GM23338 (cell line): ENCODE measurements around the gene STAMBPL1. TPM values are rescaled to one million over a fixed set of nuclear protein-coding genes. Genes with fewer than 3 reads are reported as not detected.

Experiments used
- ATAC-seq: fragments of 200-7000 bp; cut with Tn5 transposase; 3 replicates; pipeline ENCODE4 v1.9.1; 2020
- DNase-seq: peaks from one replicate; pipeline ENCODE4 v3.0.0-alpha.2; 2015; ENCODE audit warnings: low spot score
- H2AFZ ChIP-seq: fragments of 200-600 bp; sonication (generic); 2 replicates; pipeline ENCODE4 v1.8.0; 2016; ENCODE audit warnings: antibody characterized with exemption, mild to moderate bottlenecking, moderate library complexity
- H3F3A ChIP-seq: fragments of 200-600 bp; sonication (generic); replicated peaks from 2 replicates; pipeline ENCODE4 v1.8.0; 2017; ENCODE audit warnings: antibody characterized with exemption, mixed run types, low read depth
- H3K27ac ChIP-seq: fragments of 200-600 bp; sonication (generic); 2 replicates; pipeline ENCODE4 v1.6.1; 2016; ENCODE audit warnings: low read depth
- H3K27me3 ChIP-seq: fragments of 200-600 bp; sonication (generic); 2 replicates; pipeline ENCODE4 v1.8.0; 2016; ENCODE audit warnings: mild to moderate bottlenecking, mixed run types, moderate library complexity; ENCODE audit not compliant: insufficient read depth
- H3K36me3 ChIP-seq: fragments of 200-600 bp; sonication (generic); 2 replicates; pipeline ENCODE4 v1.8.0; 2016; ENCODE audit warnings: mild to moderate bottlenecking; ENCODE audit not compliant: insufficient read depth
- H3K4me1 ChIP-seq: fragments of 200-600 bp; sonication (generic); 2 replicates; pipeline ENCODE4 v1.8.0; 2016; ENCODE audit warnings: mild to moderate bottlenecking, moderate library complexity; ENCODE audit not compliant: insufficient read depth
- H3K4me2 ChIP-seq: fragments of 200-600 bp; sonication (generic); 2 replicates; pipeline ENCODE4 v1.7.1; 2017; ENCODE audit warnings: mixed run types
- H3K4me3 ChIP-seq: fragments of 200-600 bp; sonication (generic); 2 replicates; pipeline ENCODE4 v1.6.1; 2016; ENCODE audit warnings: mixed run types
- H3K79me2 ChIP-seq: fragments of 200-600 bp; sonication (generic); replicated peaks from 2 replicates; pipeline ENCODE4 v1.8.0; 2017; ENCODE audit warnings: mild to moderate bottlenecking; ENCODE audit not compliant: insufficient read depth
- H3K9me2 ChIP-seq: fragments of 200-600 bp; sonication (generic); 2 replicates; pipeline ENCODE4 v1.8.0; 2017; ENCODE audit not compliant: insufficient read depth
- H4K20me1 ChIP-seq: fragments of 200-600 bp; sonication (generic); replicated peaks from 2 replicates; pipeline ENCODE4 v1.8.0; 2017; ENCODE audit warnings: mild to moderate bottlenecking; ENCODE audit not compliant: insufficient read depth
- H3K27ac Mint-ChIP-seq: 2 replicates; pipeline ENCODE4 v1.8.0; 2020; ENCODE audit warnings: inconsistent platforms, mild to moderate bottlenecking, moderate library complexity, mixed read lengths
- H3K27me3 Mint-ChIP-seq: 3 replicates; pipeline ENCODE4 v1.8.0; 2022; ENCODE audit warnings: low read depth, mild to moderate bottlenecking, moderate library complexity, mixed read lengths, inconsistent platforms; ENCODE audit not compliant: insufficient read depth, poor library complexity
- H3K36me3 Mint-ChIP-seq: 3 replicates; pipeline ENCODE4 v1.8.0; 2021; ENCODE audit warnings: low read depth, mild to moderate bottlenecking, inconsistent platforms, moderate library complexity, mixed read lengths
- H3K4me1 Mint-ChIP-seq: 3 replicates; pipeline ENCODE4 v1.8.0; 2020; ENCODE audit warnings: mild to moderate bottlenecking, inconsistent platforms, mixed read lengths
- H3K4me3 Mint-ChIP-seq: 3 replicates; pipeline ENCODE4 v1.8.0; 2021; ENCODE audit warnings: moderate library complexity, mild to moderate bottlenecking, inconsistent platforms, mixed read lengths
- H3K9me3 Mint-ChIP-seq: 3 replicates; pipeline ENCODE4 v1.8.0; 2020; ENCODE audit warnings: moderate library complexity, mild to moderate bottlenecking, inconsistent platforms, mixed read lengths
- CREB1 ChIP-seq: fragments of 250-450 bp; sonication (Bioruptor Pico); IDR thresholded peaks from 2 replicates; pipeline ENCODE4 v1.5.0; 2020; ENCODE audit warnings: low read depth, mild to moderate bottlenecking, moderate library complexity
- EZH2 ChIP-seq: fragments of 200-600 bp; sonication (generic); IDR thresholded peaks from one replicate; pipeline ENCODE4 v1.8.0; 2017; ENCODE audit warnings: antibody characterized with exemption, mild to moderate bottlenecking, low read depth; ENCODE audit not compliant: unreplicated experiment
- NANOG ChIP-seq: IDR thresholded peaks from 2 replicates; pipeline ENCODE4 v1.6.1; 2016; ENCODE audit warnings: antibody characterized with exemption, borderline replicate concordance
- POLR2AphosphoS5 ChIP-seq: IDR thresholded peaks from 2 replicates; pipeline ENCODE4 v1.6.1; 2016; ENCODE audit warnings: antibody characterized with exemption, low read depth
- ZNF114 ChIP-seq: fragments of 250-450 bp; sonication (Bioruptor Pico); IDR thresholded peaks from 2 replicates; pipeline ENCODE4 v1.5.0; 2020; ENCODE audit warnings: mild to moderate bottlenecking, moderate library complexity
- ZNF331 ChIP-seq: fragments of 250-450 bp; sonication (Bioruptor Pico); IDR thresholded peaks from 2 replicates; pipeline ENCODE4 v1.5.0; 2020; ENCODE audit warnings: low read depth, mild to moderate bottlenecking, moderate library complexity
- polyA plus RNA-seq: library from polyadenylated mRNA; unstranded; fragments of >200 nt; fragmentation: Nextera tagmentation; extraction: Ambion mirVana; gene quantifications from 2 replicates; pipeline ENCODE4 v1.2.1, GENCODE V29; 2016
- total RNA-seq: library from RNA; depleted of rRNA; stranded (reverse); fragments of >200 nt; shearing (Covaris generic); gene quantifications from 2 replicates; pipeline ENCODE4 v1.2.3, GENCODE V29; 2014
- TF ChIP-seq, protein P1 (sequence below): IDR thresholded peaks from 2 replicates; pipeline ENCODE4 v1.6.1; 2016; ENCODE audit warnings: antibody characterized with exemption
- TF ChIP-seq, protein P2 (sequence below): IDR thresholded peaks from one replicate; pipeline ENCODE4 v1.6.1; 2018; ENCODE audit warnings: antibody characterized with exemption; ENCODE audit not compliant: unreplicated experiment
- TF ChIP-seq, protein P3 (sequence below), 2 experiments: fragments of 200-600 bp in 1 of 2; sonication (generic) in 1 of 2; conservative IDR thresholded peaks; 2 replicates each; pipeline versions ENCODE4 v1.5.1 to v1.6.1; 2016 to 2017; ENCODE audit warnings: antibody characterized with exemption in 2 of 2, low read depth in 2 of 2, mild to moderate bottlenecking in 2 of 2, moderate library complexity in 1 of 2
- TF ChIP-seq, protein P4 (sequence below): fragments of 250-450 bp; sonication (Bioruptor Pico); IDR thresholded peaks from 2 replicates; pipeline ENCODE4 v1.5.0; 2020; ENCODE audit warnings: mild to moderate bottlenecking, moderate library complexity

STAMBPL1 gene
- total and polyA plus RNA-seq, 2 experiments from 2014 or later, result 2.5 to 11.5 TPM

DNA sequence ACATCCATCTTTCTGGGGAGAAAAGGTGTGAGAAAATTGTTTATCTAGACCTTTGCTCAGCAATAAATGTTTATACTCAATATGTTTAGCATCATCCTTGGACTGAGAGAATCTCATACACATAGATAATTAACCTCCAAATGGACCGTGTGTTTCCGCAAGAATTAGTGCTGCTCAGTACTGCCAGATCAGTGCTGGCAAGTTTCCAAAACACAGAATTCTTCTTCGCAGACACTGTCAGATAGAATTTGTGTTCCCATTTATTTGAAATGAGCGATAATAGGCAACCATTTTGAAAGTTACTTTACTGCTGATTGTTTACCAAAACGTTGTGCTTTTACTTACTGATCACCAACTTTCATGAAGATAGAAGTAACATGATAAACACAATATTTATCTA is 33.7 kb downstream of the STAMBPL1 start:
- H3K27me3 Mint-ChIP-seq, result no peaks in the 10 kb centered on the region

More for the DNA sequence above, 33.7 kb downstream of the STAMBPL1 start:
- ATAC-seq, result no peak
- no peaks in the 10 kb centered on the region for H3K9me2 ChIP-seq
- H3K4me2 ChIP-seq, result no peak overlapping the region
- Mint-ChIP-seq H3K27ac (no peak overlapping the region), H3K4me1 (no peaks in the 10 kb centered on the region), H3K9me3 (no peaks in the 10 kb centered on the region), H3K4me3 (no peak overlapping the region), H3K36me3 (no peaks in the 10 kb centered on the region)
- no peaks in the 10 kb centered on the region for H4K20me1 ChIP-seq
- no peaks in the 10 kb centered on the region for H3F3A ChIP-seq
- no peak overlapping the region for H3K27ac ChIP-seq
- no peak overlapping the region for H2AFZ ChIP-seq
- no peaks in the 10 kb centered on the region for H3K79me2 ChIP-seq
- no peak for DNase-seq
- H3K36me3 ChIP-seq, result no peaks in the 10 kb centered on the region
- H3K4me1 ChIP-seq, result no peaks in the 10 kb centered on the region
- H3K27me3 ChIP-seq, result no peaks in the 10 kb centered on the region
- TF ChIP-seq, protein P1, sequence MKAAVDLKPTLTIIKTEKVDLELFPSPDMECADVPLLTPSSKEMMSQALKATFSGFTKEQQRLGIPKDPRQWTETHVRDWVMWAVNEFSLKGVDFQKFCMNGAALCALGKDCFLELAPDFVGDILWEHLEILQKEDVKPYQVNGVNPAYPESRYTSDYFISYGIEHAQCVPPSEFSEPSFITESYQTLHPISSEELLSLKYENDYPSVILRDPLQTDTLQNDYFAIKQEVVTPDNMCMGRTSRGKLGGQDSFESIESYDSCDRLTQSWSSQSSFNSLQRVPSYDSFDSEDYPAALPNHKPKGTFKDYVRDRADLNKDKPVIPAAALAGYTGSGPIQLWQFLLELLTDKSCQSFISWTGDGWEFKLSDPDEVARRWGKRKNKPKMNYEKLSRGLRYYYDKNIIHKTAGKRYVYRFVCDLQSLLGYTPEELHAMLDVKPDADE, result no peak
- TF ChIP-seq ZNF114 (CRISPR knock-in tag), result no peak
- no peak for TF ChIP-seq CREB1 (CRISPR knock-in tag)
- no peak for TF ChIP-seq POLR2AphosphoS5
- TF ChIP-seq, protein P2, sequence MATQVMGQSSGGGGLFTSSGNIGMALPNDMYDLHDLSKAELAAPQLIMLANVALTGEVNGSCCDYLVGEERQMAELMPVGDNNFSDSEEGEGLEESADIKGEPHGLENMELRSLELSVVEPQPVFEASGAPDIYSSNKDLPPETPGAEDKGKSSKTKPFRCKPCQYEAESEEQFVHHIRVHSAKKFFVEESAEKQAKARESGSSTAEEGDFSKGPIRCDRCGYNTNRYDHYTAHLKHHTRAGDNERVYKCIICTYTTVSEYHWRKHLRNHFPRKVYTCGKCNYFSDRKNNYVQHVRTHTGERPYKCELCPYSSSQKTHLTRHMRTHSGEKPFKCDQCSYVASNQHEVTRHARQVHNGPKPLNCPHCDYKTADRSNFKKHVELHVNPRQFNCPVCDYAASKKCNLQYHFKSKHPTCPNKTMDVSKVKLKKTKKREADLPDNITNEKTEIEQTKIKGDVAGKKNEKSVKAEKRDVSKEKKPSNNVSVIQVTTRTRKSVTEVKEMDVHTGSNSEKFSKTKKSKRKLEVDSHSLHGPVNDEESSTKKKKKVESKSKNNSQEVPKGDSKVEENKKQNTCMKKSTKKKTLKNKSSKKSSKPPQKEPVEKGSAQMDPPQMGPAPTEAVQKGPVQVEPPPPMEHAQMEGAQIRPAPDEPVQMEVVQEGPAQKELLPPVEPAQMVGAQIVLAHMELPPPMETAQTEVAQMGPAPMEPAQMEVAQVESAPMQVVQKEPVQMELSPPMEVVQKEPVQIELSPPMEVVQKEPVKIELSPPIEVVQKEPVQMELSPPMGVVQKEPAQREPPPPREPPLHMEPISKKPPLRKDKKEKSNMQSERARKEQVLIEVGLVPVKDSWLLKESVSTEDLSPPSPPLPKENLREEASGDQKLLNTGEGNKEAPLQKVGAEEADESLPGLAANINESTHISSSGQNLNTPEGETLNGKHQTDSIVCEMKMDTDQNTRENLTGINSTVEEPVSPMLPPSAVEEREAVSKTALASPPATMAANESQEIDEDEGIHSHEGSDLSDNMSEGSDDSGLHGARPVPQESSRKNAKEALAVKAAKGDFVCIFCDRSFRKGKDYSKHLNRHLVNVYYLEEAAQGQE, result no peak
- no peak for TF ChIP-seq EZH2
- TF ChIP-seq, protein P3, sequence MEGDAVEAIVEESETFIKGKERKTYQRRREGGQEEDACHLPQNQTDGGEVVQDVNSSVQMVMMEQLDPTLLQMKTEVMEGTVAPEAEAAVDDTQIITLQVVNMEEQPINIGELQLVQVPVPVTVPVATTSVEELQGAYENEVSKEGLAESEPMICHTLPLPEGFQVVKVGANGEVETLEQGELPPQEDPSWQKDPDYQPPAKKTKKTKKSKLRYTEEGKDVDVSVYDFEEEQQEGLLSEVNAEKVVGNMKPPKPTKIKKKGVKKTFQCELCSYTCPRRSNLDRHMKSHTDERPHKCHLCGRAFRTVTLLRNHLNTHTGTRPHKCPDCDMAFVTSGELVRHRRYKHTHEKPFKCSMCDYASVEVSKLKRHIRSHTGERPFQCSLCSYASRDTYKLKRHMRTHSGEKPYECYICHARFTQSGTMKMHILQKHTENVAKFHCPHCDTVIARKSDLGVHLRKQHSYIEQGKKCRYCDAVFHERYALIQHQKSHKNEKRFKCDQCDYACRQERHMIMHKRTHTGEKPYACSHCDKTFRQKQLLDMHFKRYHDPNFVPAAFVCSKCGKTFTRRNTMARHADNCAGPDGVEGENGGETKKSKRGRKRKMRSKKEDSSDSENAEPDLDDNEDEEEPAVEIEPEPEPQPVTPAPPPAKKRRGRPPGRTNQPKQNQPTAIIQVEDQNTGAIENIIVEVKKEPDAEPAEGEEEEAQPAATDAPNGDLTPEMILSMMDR (conservative IDR thresholded peaks at IDR 0.05; ENCODE audit: low read depth in 2 of 2), result no peak
- TF ChIP-seq ZNF331, result no peak
- no peak for TF ChIP-seq NANOG
- TF ChIP-seq, protein P4, sequence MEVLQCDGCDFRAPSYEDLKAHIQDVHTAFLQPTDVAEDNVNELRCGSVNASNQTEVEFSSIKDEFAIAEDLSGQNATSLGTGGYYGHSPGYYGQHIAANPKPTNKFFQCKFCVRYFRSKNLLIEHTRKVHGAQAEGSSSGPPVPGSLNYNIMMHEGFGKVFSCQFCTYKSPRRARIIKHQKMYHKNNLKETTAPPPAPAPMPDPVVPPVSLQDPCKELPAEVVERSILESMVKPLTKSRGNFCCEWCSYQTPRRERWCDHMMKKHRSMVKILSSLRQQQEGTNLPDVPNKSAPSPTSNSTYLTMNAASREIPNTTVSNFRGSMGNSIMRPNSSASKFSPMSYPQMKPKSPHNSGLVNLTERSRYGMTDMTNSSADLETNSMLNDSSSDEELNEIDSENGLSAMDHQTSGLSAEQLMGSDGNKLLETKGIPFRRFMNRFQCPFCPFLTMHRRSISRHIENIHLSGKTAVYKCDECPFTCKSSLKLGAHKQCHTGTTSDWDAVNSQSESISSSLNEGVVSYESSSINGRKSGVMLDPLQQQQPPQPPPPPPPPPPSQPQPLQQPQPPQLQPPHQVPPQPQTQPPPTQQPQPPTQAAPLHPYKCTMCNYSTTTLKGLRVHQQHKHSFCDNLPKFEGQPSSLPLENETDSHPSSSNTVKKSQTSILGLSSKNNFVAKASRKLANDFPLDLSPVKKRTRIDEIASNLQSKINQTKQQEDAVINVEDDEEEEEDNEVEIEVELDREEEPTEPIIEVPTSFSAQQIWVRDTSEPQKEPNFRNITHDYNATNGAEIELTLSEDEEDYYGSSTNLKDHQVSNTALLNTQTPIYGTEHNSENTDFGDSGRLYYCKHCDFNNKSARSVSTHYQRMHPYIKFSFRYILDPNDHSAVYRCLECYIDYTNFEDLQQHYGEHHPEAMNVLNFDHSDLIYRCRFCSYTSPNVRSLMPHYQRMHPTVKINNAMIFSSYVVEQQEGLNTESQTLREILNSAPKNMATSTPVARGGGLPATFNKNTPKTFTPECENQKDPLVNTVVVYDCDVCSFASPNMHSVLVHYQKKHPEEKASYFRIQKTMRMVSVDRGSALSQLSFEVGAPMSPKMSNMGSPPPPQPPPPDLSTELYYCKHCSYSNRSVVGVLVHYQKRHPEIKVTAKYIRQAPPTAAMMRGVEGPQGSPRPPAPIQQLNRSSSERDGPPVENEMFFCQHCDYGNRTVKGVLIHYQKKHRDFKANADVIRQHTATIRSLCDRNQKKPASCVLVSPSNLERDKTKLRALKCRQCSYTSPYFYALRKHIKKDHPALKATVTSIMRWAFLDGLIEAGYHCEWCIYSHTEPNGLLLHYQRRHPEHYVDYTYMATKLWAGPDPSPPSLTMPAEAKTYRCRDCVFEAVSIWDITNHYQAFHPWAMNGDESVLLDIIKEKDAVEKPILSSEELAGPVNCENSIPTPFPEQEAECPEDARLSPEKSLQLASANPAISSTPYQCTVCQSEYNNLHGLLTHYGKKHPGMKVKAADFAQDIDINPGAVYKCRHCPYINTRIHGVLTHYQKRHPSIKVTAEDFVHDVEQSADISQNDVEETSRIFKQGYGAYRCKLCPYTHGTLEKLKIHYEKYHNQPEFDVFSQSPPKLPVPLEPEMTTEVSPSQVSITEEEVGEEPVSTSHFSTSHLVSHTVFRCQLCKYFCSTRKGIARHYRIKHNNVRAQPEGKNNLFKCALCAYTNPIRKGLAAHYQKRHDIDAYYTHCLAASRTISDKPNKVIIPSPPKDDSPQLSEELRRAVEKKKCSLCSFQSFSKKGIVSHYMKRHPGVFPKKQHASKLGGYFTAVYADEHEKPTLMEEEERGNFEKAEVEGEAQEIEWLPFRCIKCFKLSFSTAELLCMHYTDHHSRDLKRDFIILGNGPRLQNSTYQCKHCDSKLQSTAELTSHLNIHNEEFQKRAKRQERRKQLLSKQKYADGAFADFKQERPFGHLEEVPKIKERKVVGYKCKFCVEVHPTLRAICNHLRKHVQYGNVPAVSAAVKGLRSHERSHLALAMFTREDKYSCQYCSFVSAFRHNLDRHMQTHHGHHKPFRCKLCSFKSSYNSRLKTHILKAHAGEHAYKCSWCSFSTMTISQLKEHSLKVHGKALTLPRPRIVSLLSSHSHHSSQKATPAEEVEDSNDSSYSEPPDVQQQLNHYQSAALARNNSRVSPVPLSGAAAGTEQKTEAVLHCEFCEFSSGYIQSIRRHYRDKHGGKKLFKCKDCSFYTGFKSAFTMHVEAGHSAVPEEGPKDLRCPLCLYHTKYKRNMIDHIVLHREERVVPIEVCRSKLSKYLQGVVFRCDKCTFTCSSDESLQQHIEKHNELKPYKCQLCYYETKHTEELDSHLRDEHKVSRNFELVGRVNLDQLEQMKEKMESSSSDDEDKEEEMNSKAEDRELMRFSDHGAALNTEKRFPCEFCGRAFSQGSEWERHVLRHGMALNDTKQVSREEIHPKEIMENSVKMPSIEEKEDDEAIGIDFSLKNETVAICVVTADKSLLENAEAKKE (CRISPR knock-in tag), result no peak
- H3K4me3 ChIP-seq, result no peak overlapping the region
